GM18498 (cell line): ENCODE measurements around the gene WNT2B.
A peak's percentile ranks its signal among the peaks of the same experiment; 100 is the strongest.
"Not testable (repeated sequence)": the region's sequence is repeated elsewhere in the genome, so short reads cannot be mapped to it uniquely, and the experiment has no call there.

Source experiments
- ATAC-seq: cut with Tn5 transposase; IDR thresholded peaks from one replicate; pipeline ENCODE4 v1.9.1; 2021; ENCODE audit warnings: mild to moderate bottlenecking, moderate library complexity; ENCODE audit not compliant: unreplicated experiment

Gene WNT2B

GRCh38 chr1:112508278-112509004 lies at the start of gene WNT2B:
WNT2B (plus strand) TSS chr1:112508965; CDS start chr1:112509263, 298 bp downstream.
- ATAC-seq: peak; percentile 71

DNA sequence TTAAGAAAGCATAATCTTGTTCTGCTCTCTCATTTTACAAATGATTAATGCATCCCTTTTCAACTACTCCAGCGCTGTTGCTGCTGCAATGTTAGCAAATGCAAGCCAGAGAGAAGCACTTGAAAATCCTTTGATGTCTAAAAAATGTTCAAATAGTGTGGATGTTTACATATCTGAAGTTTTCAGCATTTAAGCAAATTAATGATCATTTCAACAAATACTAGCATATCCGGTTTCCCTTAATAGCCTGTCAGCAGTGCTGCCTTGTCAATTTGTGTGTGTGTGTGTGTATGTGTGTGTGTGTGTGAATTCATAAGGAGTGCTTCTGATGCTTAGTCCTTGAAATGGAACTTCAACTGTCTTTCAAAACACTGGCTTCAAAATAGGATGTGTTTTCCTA lies 48.1 kb upstream of the WNT2B start:
- ATAC-seq: no peak

DNA sequence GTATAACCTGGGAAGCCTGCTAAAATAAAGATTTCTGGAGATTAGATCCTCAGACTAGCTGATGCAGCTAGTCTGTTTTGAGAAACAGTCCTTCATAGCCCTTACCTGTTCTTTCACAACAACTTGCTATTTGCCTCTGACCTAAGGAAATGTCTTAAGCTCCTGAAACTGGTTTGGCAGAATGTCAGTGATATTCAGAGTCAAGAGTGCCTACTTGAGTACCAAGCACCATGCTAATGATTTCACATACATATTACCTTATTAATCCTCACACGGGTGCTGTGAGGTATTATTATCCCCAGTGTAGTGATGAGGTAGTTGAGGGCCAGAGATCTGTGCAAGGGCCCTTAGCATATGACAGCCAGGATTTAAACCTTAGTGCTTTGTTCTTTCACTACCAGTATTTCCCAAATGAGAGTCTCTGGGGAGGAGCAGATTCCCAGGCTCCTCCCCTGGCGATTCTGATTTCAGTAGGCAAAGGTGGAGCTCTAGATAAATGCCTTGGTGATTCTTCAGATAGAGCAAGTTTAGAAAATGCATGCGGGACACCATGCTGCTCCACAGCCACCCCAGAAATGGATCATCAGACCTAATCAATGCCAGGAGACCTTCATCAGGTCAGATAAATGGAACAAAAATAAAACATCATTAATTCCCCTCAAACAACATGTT lies 47.4 kb upstream of the WNT2B start:
- ATAC-seq: no peak

GRCh38 chr1:112462953-112463279 lies 45.8 kb upstream of the WNT2B start:
- no peak for ATAC-seq

GRCh38 chr1:112464501-112464900 lies 44.3 kb upstream of the WNT2B start:
- ATAC-seq: no peak

- no peak for ATAC-seq
Measured at GRCh38 chr1:112465122-112465521, 43.6 kb upstream of the WNT2B start.

GRCh38 chr1:112466078-112466660 lies 42.6 kb upstream of the WNT2B start:
- peak; percentile 89 for ATAC-seq

GRCh38 chr1:112470324-112470723 lies 38.4 kb upstream of the WNT2B start:
- ATAC-seq: not testable (repeated sequence)

DNA sequence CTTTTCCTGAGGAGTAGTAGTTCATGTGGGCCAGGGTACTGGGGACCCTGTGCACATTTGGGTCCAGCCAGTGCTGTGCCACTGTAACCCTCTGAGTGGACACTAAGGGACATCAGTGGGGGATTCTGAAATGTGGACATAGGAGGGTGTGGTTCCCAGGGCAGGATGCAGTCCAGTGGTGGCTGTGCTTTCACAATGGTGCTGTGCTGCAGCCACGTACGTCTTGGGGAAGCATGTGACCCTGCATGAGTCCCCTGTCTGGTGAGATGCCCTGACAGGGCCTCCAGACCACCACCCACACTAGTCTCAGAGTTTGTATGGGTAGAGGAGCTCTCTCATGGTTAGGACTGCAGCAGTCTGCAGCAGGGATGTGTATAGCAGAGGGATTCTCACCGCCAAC lies 37.8 kb upstream of the WNT2B start:
- ATAC-seq: no peak

DNA sequence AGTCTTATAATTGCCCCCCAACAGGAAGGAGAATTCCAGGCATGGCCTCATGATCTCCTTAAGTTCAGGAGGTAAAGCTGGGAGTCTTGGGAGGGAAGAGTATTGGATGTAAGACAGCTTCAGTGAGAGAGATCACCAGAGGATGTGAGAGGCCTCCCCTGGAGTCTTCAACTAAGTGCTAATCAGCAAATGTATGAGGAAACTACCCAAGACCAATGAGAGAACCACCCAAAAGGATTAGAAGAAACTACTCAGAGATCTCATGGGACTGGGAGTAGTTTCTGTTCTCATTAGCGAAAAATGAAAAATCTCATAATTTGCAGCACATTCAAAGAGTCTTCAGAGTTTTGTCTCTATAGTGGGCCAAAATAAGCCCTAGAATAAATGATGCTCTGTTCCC lies 36.6 kb upstream of the WNT2B start:
- ATAC-seq: no peak

DNA sequence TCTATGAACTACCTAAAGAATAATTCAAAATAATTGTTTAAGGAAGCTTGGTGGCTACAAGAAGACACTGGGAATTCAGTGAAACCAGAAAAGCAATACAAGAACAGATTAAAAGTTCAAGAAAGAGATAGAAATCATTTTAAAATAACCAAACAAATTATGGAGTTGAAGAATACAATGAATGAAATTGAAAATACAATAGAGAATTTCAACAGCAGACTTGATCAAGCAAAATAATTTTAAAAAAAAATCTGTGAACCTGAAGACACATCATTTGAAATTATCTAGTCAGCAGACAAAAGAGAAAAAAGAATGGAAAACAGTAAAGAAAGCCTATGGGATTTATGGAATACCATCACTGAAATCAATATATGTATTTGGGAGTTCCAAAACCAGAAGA lies 31.2 kb upstream of the WNT2B start:
- no peak for ATAC-seq

DNA sequence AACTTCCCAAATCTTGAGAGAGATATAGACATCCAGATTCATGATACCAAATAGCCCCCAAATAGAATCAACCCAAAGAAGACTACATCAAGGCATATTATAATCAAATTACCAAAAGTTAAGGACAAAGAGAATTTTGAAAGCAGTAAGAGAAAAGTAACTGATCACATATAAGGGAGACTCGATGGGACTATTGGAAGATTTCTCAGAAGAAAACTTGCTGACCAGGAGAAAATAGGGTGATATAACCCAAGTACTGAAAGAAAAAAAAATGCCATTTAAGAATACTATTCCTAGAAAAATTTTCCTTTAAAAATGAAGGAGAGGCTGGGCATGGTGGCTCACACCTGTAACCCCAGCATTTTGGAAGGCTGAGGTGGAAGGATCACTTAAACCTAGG lies 30.5 kb upstream of the WNT2B start:
- ATAC-seq: no peak

DNA sequence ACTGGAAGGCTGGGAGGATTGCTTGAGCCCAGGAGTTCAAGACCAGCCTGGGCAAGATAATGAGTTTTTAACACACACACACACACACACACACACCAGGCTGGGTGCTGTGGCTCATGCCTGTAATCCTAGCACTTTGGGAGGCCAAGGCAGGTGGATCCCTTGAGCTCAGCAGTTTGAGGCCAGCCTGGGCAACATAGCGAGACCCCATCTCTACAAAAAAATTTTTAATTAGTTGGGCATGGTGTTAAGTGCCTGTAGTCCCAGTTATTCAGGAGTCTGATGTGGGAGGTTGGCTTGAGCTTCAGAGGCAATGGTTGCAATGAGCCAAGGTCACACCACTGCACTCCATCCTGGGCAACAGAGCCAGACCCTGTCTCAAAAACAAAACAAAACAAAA lies 22.7 kb upstream of the WNT2B start:
- ATAC-seq: not testable (repeated sequence)

DNA sequence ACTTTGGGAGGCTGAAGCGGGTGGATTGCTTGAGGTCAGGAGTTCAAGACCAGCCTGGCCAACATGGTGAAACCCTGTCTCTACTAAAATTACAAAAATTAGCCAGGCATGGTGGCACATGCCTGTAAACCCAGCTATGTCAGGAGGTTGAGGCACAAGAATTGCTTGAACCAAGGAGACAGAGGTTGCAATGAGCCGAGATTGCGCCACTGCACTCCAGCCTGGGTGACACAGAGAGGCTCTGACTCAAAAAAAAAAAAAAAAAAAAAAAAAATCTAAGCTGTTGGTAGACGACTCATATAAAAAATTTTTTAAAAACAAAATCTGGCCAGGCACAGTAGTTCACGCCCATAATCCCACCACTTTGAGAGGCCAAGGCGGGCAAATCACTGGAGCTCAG lies 21.1 kb upstream of the WNT2B start:
- ATAC-seq: not testable (repeated sequence)

DNA sequence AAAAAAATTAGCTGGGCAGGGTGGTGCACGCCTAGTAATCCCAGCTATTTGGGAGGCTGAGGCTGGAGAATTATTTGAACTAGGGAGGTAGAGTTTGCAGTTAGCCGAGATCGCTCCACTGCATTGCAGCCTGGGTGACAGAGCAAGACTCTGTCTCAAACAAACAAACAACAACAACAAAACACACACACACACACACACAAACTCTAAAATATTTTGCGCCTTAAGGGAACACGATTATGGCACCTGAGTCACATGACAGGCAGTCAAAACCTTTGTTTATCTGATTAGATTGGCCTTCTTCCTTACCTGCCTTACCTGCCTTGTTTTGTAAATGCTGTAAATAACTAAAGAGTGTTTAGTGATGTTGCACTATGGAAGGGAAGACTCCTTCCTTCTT lies 20.6 kb upstream of the WNT2B start:
- ATAC-seq: no peak

- no peak for ATAC-seq
Measured at GRCh38 chr1:112492076-112492475, 16.7 kb upstream of the WNT2B start.

DNA sequence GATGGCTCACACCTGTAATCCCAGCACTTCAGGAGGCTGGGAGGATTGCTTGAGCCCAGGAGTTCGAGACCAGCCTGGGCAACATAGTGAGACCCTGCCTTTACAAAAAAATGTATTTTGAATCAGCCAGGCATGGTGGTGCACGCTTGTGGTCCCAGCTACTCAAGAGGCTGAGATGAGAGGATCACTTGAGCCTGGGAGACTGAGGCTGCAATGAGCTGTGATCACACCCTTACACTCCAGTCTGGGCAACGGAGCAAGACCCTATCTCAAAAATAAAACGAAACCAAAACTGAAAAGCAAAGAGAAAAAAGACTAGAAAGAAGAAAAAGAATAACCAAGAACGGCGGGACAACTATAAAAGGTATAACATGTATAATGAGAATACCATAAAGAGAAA lies 15.4 kb upstream of the WNT2B start:
- ATAC-seq: no peak

DNA sequence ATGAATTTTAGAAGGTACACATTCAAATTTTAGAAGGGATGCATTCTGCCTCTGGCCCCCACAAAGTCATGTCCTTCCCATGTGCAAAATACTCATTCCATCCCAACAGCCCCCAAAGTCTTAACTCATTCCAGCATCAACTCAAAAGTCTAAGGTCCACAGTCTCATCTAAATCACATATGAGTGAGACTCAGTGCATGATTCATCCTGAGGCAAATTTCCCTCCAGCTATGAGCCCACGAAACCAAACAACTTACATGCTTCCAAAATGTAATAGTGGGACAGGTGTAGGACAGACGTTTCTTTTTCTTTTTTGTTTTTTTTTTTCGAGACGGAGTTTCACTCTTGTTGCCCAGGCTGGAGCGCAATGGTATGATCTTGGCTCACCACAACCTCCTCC lies 12.5 kb upstream of the WNT2B start:
- no peak for ATAC-seq

DNA sequence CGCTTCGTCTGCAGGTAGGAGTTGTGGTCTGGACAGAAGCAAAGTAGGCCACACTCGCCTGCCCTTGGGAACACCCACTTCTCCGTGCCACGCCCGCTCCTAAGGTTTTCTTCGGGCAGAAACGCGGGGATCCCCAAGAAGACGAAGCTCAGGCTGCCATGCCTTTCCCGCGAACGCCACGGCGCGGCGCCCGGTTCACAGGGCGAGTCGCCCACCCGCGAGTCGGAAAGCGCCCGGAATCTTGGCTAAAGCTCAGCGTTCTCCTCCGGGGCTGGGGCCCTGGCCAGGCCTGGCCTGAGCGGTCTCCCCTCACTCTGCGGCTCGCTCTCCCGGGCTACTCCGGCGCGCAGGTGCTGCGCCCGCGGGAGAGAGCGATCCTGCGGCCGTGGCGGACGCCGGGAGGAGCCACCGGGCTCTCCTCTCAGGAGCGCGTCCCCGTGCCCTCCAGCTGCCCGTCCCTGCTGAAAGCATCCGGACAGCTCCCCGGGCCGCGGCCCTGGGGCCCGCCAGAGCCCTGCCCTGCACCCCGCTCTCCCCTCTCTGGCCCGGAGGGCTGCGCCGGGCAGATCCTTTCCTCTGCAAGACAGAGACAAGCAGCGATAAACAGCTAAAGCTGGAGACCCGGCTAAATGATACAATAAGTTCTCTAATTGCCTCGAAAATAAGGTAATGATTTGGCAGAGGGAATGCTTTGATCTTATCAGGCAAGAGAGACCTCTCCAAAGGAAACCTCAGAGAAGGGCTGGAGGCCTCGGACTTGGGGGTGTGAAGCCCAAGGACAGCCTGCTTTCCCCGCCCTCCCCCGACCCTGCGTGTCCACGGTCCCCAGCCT lies 6.7 kb upstream of the WNT2B start:
- ATAC-seq: peak; percentile 73

- ATAC-seq: no peak
Measured at GRCh38 chr1:112502826-112503225, 5.9 kb upstream of the WNT2B start.

GRCh38 chr1:112504001-112504660 lies 4.6 kb upstream of the WNT2B start:
- ATAC-seq: no peak
